K562 (cell line): ENCODE results near the gene ZNF135.

Experiments used
- MYC ChIP-seq, 2 experiments: fragments of 250-450 bp in 1 of 2; sonication (Bioruptor Pico) in 1 of 2; IDR thresholded peaks; 2 replicates each; pipeline versions ENCODE4 v1.5.1 to v1.6.1; 2012 to 2021; ENCODE audit warnings: low read depth in 2 of 2, borderline replicate concordance in 1 of 2, improper control_type of control experiment in 1 of 2, low read length in 1 of 2, mild to moderate bottlenecking in 1 of 2, moderate library complexity in 1 of 2
- NEUROD1 ChIP-seq: fragments of 150-350 bp; IDR thresholded peaks from 2 replicates; pipeline ENCODE4 v1.6.1; 2014; ENCODE audit warnings: borderline replicate concordance, low read length, low read depth; ENCODE audit not compliant: partially characterized antibody
- RAD21 ChIP-seq, 2 experiments: fragments of 250-450 bp in 1 of 2; fragments of 450-650 bp in 1 of 2; sonication (Bioruptor Pico) in 1 of 2; formaldehyde crosslinking in 1 of 2; IDR thresholded peaks in 1 of 2; conservative IDR thresholded peaks in 1 of 2; 2 replicates each; pipeline versions ENCODE4 v1.4.0 to v1.8.0; 2020 to 2022; ENCODE audit warnings: mild to moderate bottlenecking in 2 of 2, moderate library complexity in 1 of 2
- ZBTB7A ChIP-seq: IDR thresholded peaks from 2 replicates; pipeline ENCODE4 v1.6.1; 2011; ENCODE audit warnings: low read depth, mild to moderate bottlenecking, low read length, moderate library complexity, borderline replicate concordance; ENCODE audit not compliant: control insufficient read depth
- ZNF263 ChIP-seq: sonication (generic); formaldehyde crosslinking; IDR thresholded peaks from 2 replicates; pipeline ENCODE4 v1.8.0; 2022; ENCODE audit warnings: mild to moderate bottlenecking, missing genetic modification reagents, borderline replicate concordance
- ZNF512 ChIP-seq: IDR thresholded peaks from 2 replicates; pipeline ENCODE4 v1.6.1; 2016; ENCODE audit warnings: missing genetic modification characterization, missing compliant biosample characterization

GRCh38 chr19:58107778-58108545 is 48.9 kb downstream of the ZNF135 start:
- TF ChIP-seq ZNF263 (CRISPR knock-in tag) (no peak), NEUROD1 (no peak), ZNF512 (tag) (no peak), MYC (IDR thresholded peaks at IDR 0.05; ENCODE audit: low read depth, low read length) (no peak), MYC (CRISPR knock-in tag; IDR thresholded peaks at IDR 0.05; ENCODE audit: borderline replicate concordance, low read depth) (no peak), ZBTB7A (no peak), RAD21 (CRISPR knock-in tag; conservative IDR thresholded peaks at IDR 0.05 in 1 of 2, IDR thresholded peaks at IDR 0.05 in 1 of 2) (no peak)
